Suprapubic skin (tissue), 4 donors: ENCODE results near the gene COL4A1.

ENCODE experiments used
- CTCF ChIP-seq, 2 donors: fragments of 200-600 bp in 1 of 2; fragments of 450-650 bp in 1 of 2; sonication (generic) in 1 of 2; IDR thresholded peaks; one replicate each; pipeline ENCODE4 v1.5.1; 2016 to 2019; ENCODE audit warnings: antibody characterized with exemption in 2 of 2, mild to moderate bottlenecking in 1 of 2, moderate library complexity in 1 of 2
- EP300 ChIP-seq: sonication (generic); formaldehyde crosslinking; IDR thresholded peaks from one replicate; pipeline ENCODE4 v1.6.1; 2017; ENCODE audit warnings: antibody characterized with exemption
- POLR2A ChIP-seq, 2 donors: fragments of 450-650 bp; IDR thresholded peaks; one replicate each; pipeline ENCODE4 v1.6.1; 2017; ENCODE audit warnings: antibody characterized with exemption in 2 of 2, mild to moderate bottlenecking in 2 of 2, moderate library complexity in 2 of 2
- POLR2AphosphoS5 ChIP-seq, 3 donors: sonication (generic); formaldehyde crosslinking; IDR thresholded peaks; one replicate each; pipeline ENCODE4 v1.6.1; 2017; ENCODE audit warnings: antibody characterized with exemption in 3 of 3

GRCh38 chr13:110300090-110300815 lies 6.7 kb downstream of the COL4A1 start:
- TF ChIP-seq CTCF (IDR thresholded peaks at IDR 0.05) (no peak), POLR2AphosphoS5 (IDR thresholded peaks at IDR 0.05) (no peak), POLR2A (IDR thresholded peaks at IDR 0.05) (no peak), EP300 (no peak)
